Prostate gland (tissue), 2 donors: ENCODE results near the gene RTP5.

Experiments used
- CTCF ChIP-seq, 4 experiments: fragments of 200-600 bp in 2 of 4; fragments of 450-650 bp in 2 of 4; sonication (generic) in 2 of 4; IDR thresholded peaks; 1 replicate in 3 of 4; 2 replicates in 1 of 4; pipeline ENCODE4 v1.5.1; 2016 to 2019; ENCODE audit warnings: antibody characterized with exemption in 4 of 4, mild to moderate bottlenecking in 2 of 4, moderate library complexity in 2 of 4
- POLR2A ChIP-seq: fragments of 450-650 bp; IDR thresholded peaks from one replicate; pipeline ENCODE4 v1.6.1; 2016; ENCODE audit warnings: antibody characterized with exemption, mild to moderate bottlenecking
- POLR2AphosphoS5 ChIP-seq: sonication (generic); formaldehyde crosslinking; IDR thresholded peaks from one replicate; pipeline ENCODE4 v1.6.1; 2017; ENCODE audit warnings: antibody characterized with exemption

GRCh38 chr2:241862775-241863535, 6.6 kb upstream of the RTP5 start:
- TF ChIP-seq CTCF (IDR thresholded peaks at IDR 0.05) (no peak), POLR2A (no peak), POLR2AphosphoS5 (no peak)
